Memory B cell (primary cell): ENCODE data around the gene C9orf72.
"Not testable (repeated sequence)": the region's sequence is repeated elsewhere in the genome, so short reads cannot be mapped to it uniquely, and the experiment has no call there.

Source experiments
- ATAC-seq: fragments of 150-1000 bp; cut with Tn5 transposase; 2 replicates; pipeline ENCODE4 v1.10.0; 2021; ENCODE audit warnings: low read depth, mild to moderate bottlenecking, moderate library complexity
- DNase-seq, 2 donors: peaks; one replicate each; pipeline ENCODE4 v3.0.0; 2022; ENCODE audit warnings: low spot score in 2 of 2
- H3K27ac Mint-ChIP-seq: one replicate; pipeline ENCODE4 v1.8.0; 2022; ENCODE audit warnings: mild to moderate bottlenecking, moderate library complexity, mixed read lengths
- H3K27me3 Mint-ChIP-seq: one replicate; pipeline ENCODE4 v1.8.0; 2022; ENCODE audit warnings: mixed read lengths
- H3K36me3 Mint-ChIP-seq: one replicate; pipeline ENCODE4 v1.8.0; 2022; ENCODE audit warnings: mild to moderate bottlenecking, mixed read lengths
- H3K4me1 Mint-ChIP-seq: one replicate; pipeline ENCODE4 v1.8.0; 2022; ENCODE audit warnings: mixed read lengths
- H3K4me3 Mint-ChIP-seq: one replicate; pipeline ENCODE4 v1.8.0; 2022; ENCODE audit warnings: mild to moderate bottlenecking, moderate library complexity, mixed read lengths
- H3K9me3 Mint-ChIP-seq: one replicate; pipeline ENCODE4 v1.8.0; 2022; ENCODE audit warnings: mixed read lengths

C9orf72 gene, protein sequence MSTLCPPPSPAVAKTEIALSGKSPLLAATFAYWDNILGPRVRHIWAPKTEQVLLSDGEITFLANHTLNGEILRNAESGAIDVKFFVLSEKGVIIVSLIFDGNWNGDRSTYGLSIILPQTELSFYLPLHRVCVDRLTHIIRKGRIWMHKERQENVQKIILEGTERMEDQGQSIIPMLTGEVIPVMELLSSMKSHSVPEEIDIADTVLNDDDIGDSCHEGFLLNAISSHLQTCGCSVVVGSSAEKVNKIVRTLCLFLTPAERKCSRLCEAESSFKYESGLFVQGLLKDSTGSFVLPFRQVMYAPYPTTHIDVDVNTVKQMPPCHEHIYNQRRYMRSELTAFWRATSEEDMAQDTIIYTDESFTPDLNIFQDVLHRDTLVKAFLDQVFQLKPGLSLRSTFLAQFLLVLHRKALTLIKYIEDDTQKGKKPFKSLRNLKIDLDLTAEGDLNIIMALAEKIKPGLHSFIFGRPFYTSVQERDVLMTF

DNA sequence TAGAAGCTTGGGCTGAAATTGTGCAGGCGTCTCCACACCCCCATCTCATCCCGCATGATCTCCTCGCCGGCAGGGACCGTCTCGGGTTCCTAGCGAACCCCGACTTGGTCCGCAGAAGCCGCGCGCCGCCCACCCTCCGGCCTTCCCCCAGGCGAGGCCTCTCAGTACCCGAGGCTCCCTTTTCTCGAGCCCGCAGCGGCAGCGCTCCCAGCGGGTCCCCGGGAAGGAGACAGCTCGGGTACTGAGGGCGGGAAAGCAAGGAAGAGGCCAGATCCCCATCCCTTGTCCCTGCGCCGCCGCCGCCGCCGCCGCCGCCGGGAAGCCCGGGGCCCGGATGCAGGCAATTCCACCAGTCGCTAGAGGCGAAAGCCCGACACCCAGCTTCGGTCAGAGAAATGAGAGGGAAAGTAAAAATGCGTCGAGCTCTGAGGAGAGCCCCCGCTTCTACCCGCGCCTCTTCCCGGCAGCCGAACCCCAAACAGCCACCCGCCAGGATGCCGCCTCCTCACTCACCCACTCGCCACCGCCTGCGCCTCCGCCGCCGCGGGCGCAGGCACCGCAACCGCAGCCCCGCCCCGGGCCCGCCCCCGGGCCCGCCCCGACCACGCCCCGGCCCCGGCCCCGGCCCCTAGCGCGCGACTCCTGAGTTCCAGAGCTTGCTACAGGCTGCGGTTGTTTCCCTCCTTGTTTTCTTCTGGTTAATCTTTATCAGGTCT lies at the start of gene C9orf72:
Gene C9orf72 (minus strand): TSS at position 564 of the 716 bp plus-strand sequence. CDS start 6,361 bp downstream, outside the sequence.
- no peaks in the 10 kb centered on the region for H3K27me3 Mint-ChIP-seq
- DNase-seq (peak; percentile 80 to 83), ATAC-seq (peak; percentile 72)
- peak within 1 kb of the TSS; percentile 98 for H3K4me3 Mint-ChIP-seq
- H3K36me3 Mint-ChIP-seq: peaks cover 1% of the 10 kb centered on the region
- H3K27ac Mint-ChIP-seq: peak within 1 kb of the TSS; percentile 99
- H3K4me1 Mint-ChIP-seq: peaks cover 14% of the 10 kb centered on the region
- peaks cover 2% of the 10 kb centered on the region for H3K9me3 Mint-ChIP-seq

DNA sequence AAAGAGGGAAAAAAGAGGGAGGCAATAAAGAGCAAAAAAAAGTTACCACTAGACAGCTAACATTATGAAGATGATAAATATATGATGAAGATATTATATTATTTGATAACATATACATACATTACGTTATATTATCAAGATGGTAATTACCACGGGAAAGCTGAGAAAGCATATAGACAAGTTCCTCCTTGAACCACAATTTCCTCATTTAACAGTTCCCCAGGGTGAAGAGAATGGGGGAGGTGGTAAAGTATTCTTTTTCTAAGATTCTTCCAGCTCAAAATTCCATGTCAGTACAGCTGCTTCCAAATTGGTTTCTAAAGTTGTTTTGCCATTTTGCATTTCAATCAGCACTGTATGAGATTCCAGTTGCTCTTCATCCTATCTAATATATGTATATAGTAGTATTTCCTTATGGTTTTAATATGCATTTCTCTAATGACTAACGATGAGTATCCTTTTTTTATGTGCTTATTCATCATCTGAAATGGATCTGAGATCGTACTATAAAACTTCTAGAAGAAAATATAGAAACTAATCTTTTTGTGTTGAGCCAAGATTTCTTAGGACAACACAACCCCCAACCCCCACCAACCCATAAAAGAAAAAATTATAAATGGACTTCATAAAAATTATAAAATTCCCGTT lies 49.5 kb upstream of the C9orf72 start:
- H3K4me1 Mint-ChIP-seq: peaks cover 3% of the 10 kb centered on the region
- no peak for DNase-seq

GRCh38 chr9:27619743-27620142 lies 46.5 kb upstream of the C9orf72 start:
- ATAC-seq: no peak
- Mint-ChIP-seq H3K27me3 (peaks cover 19% of the 10 kb centered on the region), H3K4me1 (peaks cover 3% of the 10 kb centered on the region), H3K27ac (no peak overlapping the region), H3K4me3 (no peak overlapping the region), H3K36me3 (no peaks in the 10 kb centered on the region), H3K9me3 (no peaks in the 10 kb centered on the region)
- no peak for DNase-seq

More for the DNA sequence above, 49.5 kb upstream of the C9orf72 start:
- no peak overlapping the region for H3K4me3 Mint-ChIP-seq
- H3K27me3 Mint-ChIP-seq: peaks cover 14% of the 10 kb centered on the region
- H3K36me3 Mint-ChIP-seq: no peaks in the 10 kb centered on the region
- ATAC-seq: no peak
- H3K9me3 Mint-ChIP-seq: no peaks in the 10 kb centered on the region
- H3K27ac Mint-ChIP-seq: no peak overlapping the region

- Mint-ChIP-seq H3K27me3 (peaks cover 27% of the 10 kb centered on the region), H3K4me1 (peaks cover 3% of the 10 kb centered on the region), H3K36me3 (no peaks in the 10 kb centered on the region), H3K4me3 (no peak overlapping the region), H3K27ac (no peak overlapping the region), H3K9me3 (no peaks in the 10 kb centered on the region)
- no peak for DNase-seq
- no peak for ATAC-seq
Observed at GRCh38 chr9:27618066-27618465, 44.8 kb upstream of the C9orf72 start.

DNA sequence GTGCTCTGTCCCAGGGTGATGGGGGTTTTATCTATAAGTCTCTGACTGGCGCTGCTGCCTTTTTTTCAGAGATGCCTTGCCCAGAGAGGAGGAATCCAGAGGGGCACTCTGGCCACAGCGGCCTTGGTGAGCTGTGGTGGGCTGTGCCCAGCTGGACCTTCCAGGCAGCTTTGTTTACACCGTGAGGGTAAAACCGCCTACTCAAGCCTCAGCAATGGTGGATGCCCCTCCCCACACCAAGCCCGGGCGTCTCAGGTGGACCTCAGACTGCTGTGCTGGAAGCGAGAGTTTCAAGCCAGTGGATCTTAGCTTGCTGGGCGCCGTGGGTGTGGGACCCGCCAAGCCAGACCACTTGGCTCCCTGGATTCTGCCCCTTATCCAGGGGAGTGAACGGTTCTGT lies 41.3 kb upstream of the C9orf72 start:
- Mint-ChIP-seq H3K9me3 (no peaks in the 10 kb centered on the region), H3K27ac (no peak overlapping the region), H3K36me3 (no peaks in the 10 kb centered on the region), H3K4me1 (peaks cover 5% of the 10 kb centered on the region), H3K27me3 (peaks cover 28% of the 10 kb centered on the region), H3K4me3 (no peak overlapping the region)
- ATAC-seq (no peak), DNase-seq (no peak)

- H3K36me3 Mint-ChIP-seq, ATAC-seq, H3K27ac Mint-ChIP-seq, DNase-seq, H3K4me1 Mint-ChIP-seq, H3K9me3 Mint-ChIP-seq, H3K4me3 Mint-ChIP-seq: not testable (repeated sequence)
- peaks cover 22% of the 10 kb centered on the region for H3K27me3 Mint-ChIP-seq
Observed at GRCh38 chr9:27612036-27612435, 38.8 kb upstream of the C9orf72 start.

DNA sequence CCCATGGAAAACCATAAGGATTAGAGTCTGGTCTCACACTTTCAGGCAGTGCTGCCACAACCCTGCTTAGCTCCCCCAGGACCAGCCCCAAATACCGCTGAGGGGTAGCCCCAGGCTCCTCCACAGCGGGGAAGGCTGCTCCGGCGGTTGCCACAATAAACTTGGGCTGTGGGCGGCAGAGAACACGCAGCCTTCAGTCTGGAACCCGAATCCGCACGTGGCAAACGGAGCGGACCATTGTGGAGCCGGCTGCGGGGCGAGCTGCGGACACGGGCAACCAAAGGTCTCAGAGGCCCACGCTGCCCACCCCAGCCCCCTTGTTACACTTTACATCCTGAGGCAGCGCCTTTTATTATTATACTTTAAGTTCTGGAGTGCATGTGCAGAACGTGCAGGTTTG lies 37.3 kb upstream of the C9orf72 start:
- Mint-ChIP-seq H3K27ac (no peak overlapping the region), H3K4me1 (peaks cover 5% of the 10 kb centered on the region), H3K27me3 (peaks cover 20% of the 10 kb centered on the region), H3K4me3 (no peak overlapping the region), H3K36me3 (no peaks in the 10 kb centered on the region), H3K9me3 (no peaks in the 10 kb centered on the region)
- ATAC-seq: no peak
- DNase-seq: no peak

DNA sequence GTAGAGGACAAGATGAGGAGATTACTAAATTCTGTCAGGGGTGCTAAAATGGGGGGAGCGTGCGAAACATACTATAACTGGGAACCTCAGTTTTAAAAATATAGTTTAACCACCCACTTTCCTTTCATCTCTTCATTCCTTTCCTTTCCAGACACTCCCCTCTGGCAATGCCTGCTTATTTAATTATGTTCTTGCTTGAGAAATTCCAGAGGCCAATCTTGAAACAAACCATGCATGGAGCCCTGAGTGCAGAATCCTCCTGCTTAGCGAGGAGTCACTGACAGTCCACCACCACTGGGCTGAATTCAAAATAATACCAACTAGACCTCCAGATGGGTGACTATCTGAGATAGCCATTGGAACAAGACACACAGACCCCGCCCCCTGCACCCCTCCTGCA lies 29.7 kb upstream of the C9orf72 start:
- DNase-seq (no peak), ATAC-seq (no peak)
- H3K9me3 Mint-ChIP-seq: no peaks in the 10 kb centered on the region
- peaks cover 5% of the 10 kb centered on the region for H3K4me1 Mint-ChIP-seq
- no peak overlapping the region for H3K4me3 Mint-ChIP-seq
- no peaks in the 10 kb centered on the region for H3K36me3 Mint-ChIP-seq
- H3K27ac Mint-ChIP-seq: no peak overlapping the region
- peaks cover 3% of the 10 kb centered on the region for H3K27me3 Mint-ChIP-seq

DNA sequence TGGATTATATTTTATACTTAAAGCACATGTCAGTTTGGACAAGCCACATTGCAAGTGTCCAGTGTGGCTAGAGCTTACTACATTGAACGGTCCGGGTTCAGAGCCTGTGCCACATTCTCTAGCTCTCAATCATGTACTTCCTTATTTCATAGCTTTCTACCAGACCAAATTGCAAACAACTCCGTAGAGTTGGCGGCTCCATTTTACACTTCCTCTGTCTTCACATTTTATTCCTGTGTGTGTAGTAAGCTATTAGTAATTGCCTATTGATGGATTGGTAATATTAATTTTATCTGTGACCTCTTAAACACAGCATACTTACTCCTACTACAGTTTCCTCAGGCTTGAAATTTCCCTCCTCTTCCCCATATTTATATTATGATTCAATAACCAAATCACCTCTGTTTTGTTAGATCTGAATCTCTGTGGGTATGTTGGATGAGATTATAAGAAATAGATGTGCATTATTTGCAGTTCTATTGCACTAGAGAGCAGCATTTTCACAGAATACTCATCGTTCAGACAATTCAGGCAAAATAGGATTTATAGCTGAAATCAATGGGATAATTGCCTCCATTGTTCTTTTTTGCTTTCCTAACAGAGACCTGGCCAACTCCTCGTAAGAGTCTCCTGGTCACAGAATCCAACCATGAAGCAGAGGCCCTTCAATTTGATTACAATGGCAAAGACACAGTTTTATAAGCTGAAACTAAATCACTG lies 29.0 kb upstream of the C9orf72 start:
- peaks cover 5% of the 10 kb centered on the region for H3K4me1 Mint-ChIP-seq
- H3K9me3 Mint-ChIP-seq: no peaks in the 10 kb centered on the region
- H3K4me3 Mint-ChIP-seq: no peak overlapping the region
- no peak overlapping the region for H3K27ac Mint-ChIP-seq
- H3K36me3 Mint-ChIP-seq: no peaks in the 10 kb centered on the region
- H3K27me3 Mint-ChIP-seq: peaks cover 3% of the 10 kb centered on the region
- ATAC-seq: peak; percentile 74
- DNase-seq: no peak

- no peak overlapping the region for H3K27ac Mint-ChIP-seq
- no peaks in the 10 kb centered on the region for H3K9me3 Mint-ChIP-seq
- DNase-seq (no peak), ATAC-seq (no peak)
- H3K4me1 Mint-ChIP-seq: peaks cover 5% of the 10 kb centered on the region
- H3K27me3 Mint-ChIP-seq: peaks cover 3% of the 10 kb centered on the region
- no peak overlapping the region for H3K4me3 Mint-ChIP-seq
- no peaks in the 10 kb centered on the region for H3K36me3 Mint-ChIP-seq
Observed at GRCh38 chr9:27601396-27601795, 28.1 kb upstream of the C9orf72 start.

GRCh38 chr9:27600256-27600655 lies 27.0 kb upstream of the C9orf72 start:
- DNase-seq (no peak), ATAC-seq (no peak)
- peaks cover 5% of the 10 kb centered on the region for H3K4me1 Mint-ChIP-seq
- H3K36me3 Mint-ChIP-seq: no peaks in the 10 kb centered on the region
- H3K27ac Mint-ChIP-seq: peak overlapping the region; percentile 11
- H3K27me3 Mint-ChIP-seq: peaks cover 4% of the 10 kb centered on the region
- H3K4me3 Mint-ChIP-seq: no peak overlapping the region
- H3K9me3 Mint-ChIP-seq: no peaks in the 10 kb centered on the region

GRCh38 chr9:27599870-27600238 lies 26.6 kb upstream of the C9orf72 start:
- Mint-ChIP-seq H3K27me3 (peaks cover 4% of the 10 kb centered on the region), H3K9me3 (no peaks in the 10 kb centered on the region), H3K4me3 (no peak overlapping the region), H3K27ac (peak overlapping the region; percentile 11), H3K36me3 (no peaks in the 10 kb centered on the region), H3K4me1 (peaks cover 5% of the 10 kb centered on the region)
- DNase-seq: no peak
- no peak for ATAC-seq

GRCh38 chr9:27599102-27599869 lies 26.0 kb upstream of the C9orf72 start:
- H3K9me3 Mint-ChIP-seq: no peaks in the 10 kb centered on the region
- DNase-seq: no peak
- peaks cover 4% of the 10 kb centered on the region for H3K27me3 Mint-ChIP-seq
- no peaks in the 10 kb centered on the region for H3K36me3 Mint-ChIP-seq
- ATAC-seq: no peak
- H3K27ac Mint-ChIP-seq: no peak overlapping the region
- no peak overlapping the region for H3K4me3 Mint-ChIP-seq
- H3K4me1 Mint-ChIP-seq: peaks cover 5% of the 10 kb centered on the region
